LHCN-M2 (cell line): ENCODE data around the gene SERF1B. TPM values are rescaled to one million over a fixed set of nuclear protein-coding genes. Genes with fewer than 3 reads are reported as not detected.
"Not testable (repeated sequence)": the region's sequence is repeated elsewhere in the genome, so short reads cannot be mapped to it uniquely, and the experiment has no call there.

ENCODE experiments used
- DNase-seq: peaks from one replicate; pipeline ENCODE4 v3.0.0-alpha.2; 2012; ENCODE audit warnings: low read depth
- polyA plus RNA-seq: library from polyadenylated mRNA; unstranded; fragments of >200 nt; gene quantifications from one replicate; pipeline ENCODE4 v1.2.1, GENCODE V29; 2012; ENCODE audit warnings: missing spikeins
- total RNA-seq: library from RNA; depleted of rRNA; stranded (reverse); fragments of >200 nt; gene quantifications from 2 replicates; pipeline ENCODE4 v1.2.3, GENCODE V29; 2014; rRNA removed

SERF1B gene
- 10.8 and 26.3 TPM in 2 replicates for total RNA-seq
- polyA plus RNA-seq, result 48.4 TPM

DNA sequence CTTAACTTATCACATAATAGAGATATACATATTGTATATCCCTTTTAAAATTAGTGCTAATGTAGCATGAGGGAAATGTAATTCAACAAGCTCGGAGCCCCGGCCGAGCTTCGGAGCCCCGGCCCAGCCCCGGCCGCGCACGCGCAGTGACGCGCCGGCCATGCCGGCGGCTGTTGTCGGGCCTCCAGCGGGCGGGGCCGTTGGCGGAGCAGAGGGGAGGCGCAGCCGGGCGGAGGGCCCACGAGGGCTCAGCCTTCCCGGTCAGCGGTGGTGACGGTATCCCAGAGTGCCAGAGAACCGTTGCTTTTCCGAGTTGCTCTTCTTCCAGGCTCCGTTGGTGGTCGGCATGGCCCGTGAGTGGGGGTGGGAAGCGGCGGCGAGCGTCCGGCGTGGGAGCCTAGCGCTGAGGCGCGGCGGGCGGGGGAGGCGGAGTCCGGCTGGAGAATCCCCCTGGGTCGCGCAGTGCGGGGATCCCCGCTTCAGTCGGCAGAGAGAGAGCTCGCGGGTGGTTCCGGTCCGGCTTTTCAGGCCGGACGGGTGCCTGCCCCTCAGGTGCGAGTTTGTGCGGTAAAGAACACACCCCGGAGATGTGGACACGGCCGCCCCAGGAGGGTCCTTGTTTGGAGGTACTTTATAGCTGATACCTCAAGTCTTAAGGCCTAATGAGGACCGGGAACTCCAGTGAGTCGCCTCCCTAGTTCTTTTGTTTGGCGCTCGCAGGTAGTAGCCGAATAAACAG, at the start of gene SERF1B:
SERF1B (plus strand) TSS at position 146 of the 739 bp plus-strand sequence; CDS start at position 347, 201 bp downstream.
- not testable (repeated sequence) for DNase-seq

- not testable (repeated sequence) for DNase-seq
These were observed 33.3 kb upstream of the SERF1B start for GRCh38 chr5:69991713-69992112.

GRCh38 chr5:69995535-69995934, 29.5 kb upstream of the SERF1B start:
- not testable (repeated sequence) for DNase-seq

- not testable (repeated sequence) for DNase-seq
These were observed 4.4 kb upstream of the SERF1B start for GRCh38 chr5:70020660-70021059.

DNA sequence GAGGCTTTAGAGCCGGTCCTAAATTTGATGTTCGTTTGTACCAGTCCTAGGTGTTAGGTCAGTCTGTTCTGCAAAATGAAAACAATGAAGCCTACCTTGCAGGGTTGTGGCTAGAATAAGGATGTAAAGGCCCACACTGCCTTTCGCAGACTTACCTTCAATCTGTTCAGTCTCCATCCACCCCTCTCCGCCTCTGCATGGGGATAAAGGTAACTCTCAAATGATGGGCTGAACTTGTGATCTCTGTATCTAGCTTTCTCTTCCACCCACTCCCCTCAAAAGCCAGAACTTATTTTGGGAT, 744 bp downstream of the SERF1B start:
- DNase-seq, result not testable (repeated sequence)

GRCh38 chr5:70031204-70031603, 6.2 kb downstream of the SERF1B start:
- not testable (repeated sequence) for DNase-seq

DNA sequence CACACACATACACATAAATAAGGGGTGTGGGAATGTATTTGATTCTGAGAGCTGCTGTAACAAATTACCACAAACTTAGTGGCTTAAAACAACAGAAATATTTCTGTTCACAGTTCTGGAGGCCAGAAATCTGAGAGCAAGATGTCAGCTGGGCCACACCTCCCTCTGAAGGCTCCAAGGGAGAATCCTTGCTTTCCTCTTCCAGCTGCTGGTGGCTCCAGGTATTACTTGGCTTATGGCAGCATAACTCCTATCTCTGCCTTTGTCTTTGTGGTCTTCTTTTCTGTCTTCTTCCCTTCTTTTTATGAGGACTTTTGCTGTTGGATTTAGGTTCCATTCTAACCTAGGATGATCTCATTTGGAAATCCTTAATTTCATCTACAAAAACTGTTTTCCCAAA, 16.4 kb downstream of the SERF1B start:
- not testable (repeated sequence) for DNase-seq

DNA sequence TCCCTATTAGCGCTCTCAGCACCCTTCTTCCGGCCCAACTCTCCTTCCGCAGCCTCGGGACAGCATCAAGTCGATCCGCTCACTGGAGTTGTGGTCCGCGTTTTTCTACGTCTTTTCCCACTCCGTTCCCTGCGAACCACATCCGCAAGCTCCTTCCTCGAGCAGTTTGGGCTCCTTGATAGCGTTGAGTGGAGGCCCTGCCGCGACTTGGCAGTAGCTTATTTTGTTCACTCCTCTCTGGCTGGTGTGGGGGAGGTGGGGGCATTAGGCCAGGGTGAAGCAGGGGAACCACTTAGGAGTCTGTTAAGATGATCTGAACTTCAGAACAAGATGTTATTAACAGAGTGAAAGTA, 24.7 kb downstream of the SERF1B start:
- DNase-seq, result not testable (repeated sequence)

DNA sequence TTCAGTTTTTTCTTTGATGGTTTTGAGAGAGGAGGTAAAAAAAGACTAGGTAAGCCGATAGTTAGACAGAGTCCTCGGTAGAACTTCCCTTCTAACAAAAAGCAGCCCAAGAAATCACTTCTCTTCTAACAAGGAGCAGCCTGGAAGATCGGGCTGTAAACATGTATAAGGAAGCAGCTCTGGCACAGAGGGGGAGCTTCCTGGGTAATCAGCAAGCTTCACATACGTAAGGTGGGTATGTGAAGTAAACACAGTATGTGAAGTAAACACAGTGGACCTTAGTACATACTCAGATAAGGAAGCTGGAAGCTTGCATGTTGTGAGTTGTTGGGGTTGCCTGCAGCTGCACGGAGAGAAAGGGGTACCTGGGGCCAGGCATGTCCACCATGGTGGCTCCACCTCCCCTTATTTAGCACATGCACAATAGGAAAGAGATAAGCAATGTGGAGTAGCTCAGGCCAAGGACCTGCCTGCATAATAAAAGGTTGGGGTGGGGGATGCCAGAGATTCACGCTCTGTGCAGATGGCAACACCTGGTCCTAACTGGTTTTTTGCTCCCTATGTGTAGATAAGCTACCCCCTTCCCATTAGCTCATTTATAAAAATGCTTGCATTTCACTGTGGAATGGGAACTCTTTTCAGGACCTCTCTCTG, 31.4 kb downstream of the SERF1B start:
- not testable (repeated sequence) for DNase-seq

DNA sequence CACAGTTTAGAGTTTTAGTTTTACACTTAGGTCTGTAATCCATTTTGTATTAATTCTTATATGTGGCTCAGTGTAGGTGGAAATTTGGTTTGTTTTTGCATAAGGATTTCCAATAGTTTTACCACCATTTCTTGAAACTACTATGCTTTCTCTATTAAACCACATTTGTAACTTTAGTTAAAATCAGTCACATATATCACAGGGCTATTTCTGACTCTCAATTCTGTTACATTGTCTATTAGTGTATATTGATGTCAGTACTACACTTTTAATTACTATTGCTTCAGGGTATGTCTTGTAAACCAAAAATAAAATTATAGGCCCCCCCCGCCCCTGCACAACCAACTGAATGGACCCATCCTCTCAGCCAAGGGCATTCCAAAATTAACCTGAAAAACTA, 32.1 kb downstream of the SERF1B start:
- DNase-seq, result not testable (repeated sequence)

GRCh38 chr5:70077632-70078031, 52.6 kb downstream of the SERF1B start:
- DNase-seq, result not testable (repeated sequence)

GRCh38 chr5:70088907-70089464, 63.9 kb downstream of the SERF1B start:
- not testable (repeated sequence) for DNase-seq

DNA sequence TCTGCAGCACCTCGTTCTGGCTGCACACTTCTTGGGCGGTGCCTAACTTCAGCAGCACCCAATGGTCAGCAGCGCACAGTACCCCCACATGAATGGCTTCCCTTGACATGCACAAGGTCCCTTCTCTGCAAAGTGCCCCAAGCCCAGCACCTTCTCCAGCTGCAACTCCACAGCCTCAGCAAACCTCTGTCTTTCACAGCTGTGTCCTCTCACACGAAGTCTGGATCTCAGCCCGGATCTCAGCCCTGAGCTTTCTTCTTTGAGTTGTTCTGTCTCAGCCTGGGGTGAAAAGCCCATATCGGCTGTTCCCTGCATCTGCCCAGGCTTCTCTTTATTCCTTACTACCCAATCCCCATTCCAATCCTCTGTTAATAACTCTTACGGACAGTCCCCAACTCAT, 66.7 kb downstream of the SERF1B start:
- not testable (repeated sequence) for DNase-seq

Other genes with a start within 250 kb of the SERF1B start
- 42.6 and 49.7 TPM in 2 replicates for gene SMN2, start 24.4 kb downstream of the SERF1B start, total RNA-seq